Fibroblast of gingiva (primary cell): ENCODE results near the gene HOXA6.

Experiments used
- DNase-seq: peaks from one replicate; pipeline ENCODE4 v3.0.0-alpha.2; 2011; ENCODE audit warnings: low read depth

HOXA6 gene

GRCh38 chr7:27121684-27122076 is 25.9 kb downstream of the HOXA6 start:
- DNase-seq, result no peak

GRCh38 chr7:27119412-27119911 is 28.1 kb downstream of the HOXA6 start:
- no peak for DNase-seq

GRCh38 chr7:27118580-27118979 is 29.0 kb downstream of the HOXA6 start:
- DNase-seq, result no peak

- DNase-seq, result no peak
Observed at GRCh38 chr7:27117887-27118491, 29.6 kb downstream of the HOXA6 start.

- DNase-seq, result no peak
Observed at GRCh38 chr7:27116962-27117886, 30.4 kb downstream of the HOXA6 start.

- DNase-seq, result no peak
Observed at GRCh38 chr7:27116031-27116961, 31.3 kb downstream of the HOXA6 start.

GRCh38 chr7:27115221-27116026 is 32.1 kb downstream of the HOXA6 start:
- DNase-seq, result no peak

- DNase-seq, result no peak
Observed at GRCh38 chr7:27114881-27115220, 32.7 kb downstream of the HOXA6 start.

GRCh38 chr7:27113991-27114769 is 33.4 kb downstream of the HOXA6 start:
- DNase-seq, result no peak

GRCh38 chr7:27112955-27113949 is 34.3 kb downstream of the HOXA6 start:
- no peak for DNase-seq

GRCh38 chr7:27112361-27112760 is 35.2 kb downstream of the HOXA6 start:
- no peak for DNase-seq

GRCh38 chr7:27111751-27112277 is 35.8 kb downstream of the HOXA6 start:
- DNase-seq, result no peak

GRCh38 chr7:27111042-27111750 is 36.4 kb downstream of the HOXA6 start:
- DNase-seq, result no peak

- DNase-seq, result no peak
Observed at GRCh38 chr7:27110186-27111031, 37.2 kb downstream of the HOXA6 start.

GRCh38 chr7:27109466-27110185 is 37.9 kb downstream of the HOXA6 start:
- DNase-seq, result no peak

GRCh38 chr7:27108390-27109127 is 39.0 kb downstream of the HOXA6 start:
- no peak for DNase-seq
